NCI-H460 (cell line): ENCODE measurements around the gene GCAT. TPM values are rescaled to one million over a fixed set of nuclear protein-coding genes. Genes with fewer than 3 reads are reported as not detected.
A peak's percentile ranks its signal among the peaks of the same experiment; 100 is the strongest.

Source experiments
- DNase-seq: peaks from one replicate; pipeline ENCODE4 v3.0.0-alpha.2; 2016; ENCODE audit warnings: low read depth; ENCODE audit errors: extremely low read depth
- polyA plus RNA-seq: library from polyadenylated mRNA; depleted of rRNA; stranded (reverse); fragments of >200 nt; gene quantifications from 2 replicates; pipeline ENCODE4 v1.2.3, GENCODE V29; 2014; cell fraction: nucleus; rRNA removed
- total RNA-seq: library from RNA; depleted of rRNA; stranded (reverse); fragments of >200 nt; shearing (Covaris generic); gene quantifications from 2 replicates; pipeline ENCODE4 v1.2.3, GENCODE V29; 2014; rRNA removed

The GCAT gene
- total RNA-seq, result 4.0 and 5.6 TPM in 2 replicates
- 16.5 and 20.1 TPM in 2 replicates for polyA plus RNA-seq

DNA sequence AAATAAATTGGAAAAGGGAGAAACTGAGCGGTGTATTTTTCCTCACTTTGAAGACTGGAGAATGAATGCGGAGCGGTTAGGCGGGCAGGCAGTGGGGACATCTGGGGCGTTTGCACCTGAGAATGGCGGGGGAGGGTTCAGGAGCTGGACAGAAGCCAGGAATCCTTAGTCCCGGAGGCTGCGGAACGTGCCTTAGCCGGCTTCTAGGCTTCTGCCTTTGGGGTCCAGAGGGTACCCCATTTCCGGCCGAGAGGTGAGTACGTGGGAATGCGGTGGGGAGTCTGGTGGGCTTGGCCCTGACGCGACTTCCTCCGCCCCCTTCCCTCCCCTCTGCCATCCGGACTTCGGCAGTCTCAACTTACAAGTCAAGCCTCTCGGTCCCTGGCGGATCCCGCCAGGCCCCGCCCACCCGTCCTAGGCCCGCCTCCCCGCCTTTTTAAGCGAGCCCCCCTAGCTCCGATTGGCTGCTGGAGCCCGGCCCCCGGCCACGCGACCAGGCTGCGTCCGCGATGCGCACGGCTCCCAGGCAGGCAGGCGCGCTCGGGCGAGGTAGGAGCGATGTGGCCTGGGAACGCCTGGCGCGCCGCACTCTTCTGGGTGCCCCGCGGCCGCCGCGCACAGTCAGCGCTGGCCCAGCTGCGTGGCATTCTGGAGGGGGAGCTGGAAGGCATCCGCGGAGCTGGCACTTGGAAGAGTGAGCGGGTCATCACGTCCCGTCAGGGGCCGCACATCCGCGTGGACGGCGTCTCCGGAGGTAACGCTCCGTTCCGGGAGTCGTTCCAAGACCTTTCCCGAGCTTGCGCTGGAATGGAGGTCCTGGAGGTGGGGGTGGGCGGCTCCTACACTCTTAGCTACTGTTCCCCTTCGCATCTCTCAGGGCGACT is at the start of gene GCAT:
Gene GCAT (plus strand): TSS at position 525 of the 884 bp plus-strand sequence. CDS start 34 bp downstream, at position 559.
- DNase-seq, result peak; percentile 79

DNA sequence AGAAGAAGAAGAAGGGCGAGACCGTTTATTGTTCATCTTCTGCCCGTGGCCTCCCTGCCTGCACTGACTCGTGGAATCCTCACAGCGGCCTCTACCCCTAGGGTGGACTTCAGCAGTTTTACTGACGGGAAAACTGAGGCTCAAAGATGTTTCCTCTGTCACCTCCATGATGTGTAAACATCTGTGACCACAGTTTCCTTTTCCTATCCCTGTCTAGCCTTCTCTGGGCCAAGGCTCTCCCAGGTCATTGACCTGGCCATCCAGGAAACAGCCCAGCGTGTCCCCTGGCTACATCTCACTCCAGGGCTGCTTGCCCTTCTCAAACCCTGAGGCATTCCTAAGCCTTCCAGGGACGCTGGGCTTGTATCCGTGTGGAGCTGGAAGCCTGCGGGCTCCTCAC is 49.0 kb upstream of the GCAT start:
- DNase-seq, result no peak

DNA sequence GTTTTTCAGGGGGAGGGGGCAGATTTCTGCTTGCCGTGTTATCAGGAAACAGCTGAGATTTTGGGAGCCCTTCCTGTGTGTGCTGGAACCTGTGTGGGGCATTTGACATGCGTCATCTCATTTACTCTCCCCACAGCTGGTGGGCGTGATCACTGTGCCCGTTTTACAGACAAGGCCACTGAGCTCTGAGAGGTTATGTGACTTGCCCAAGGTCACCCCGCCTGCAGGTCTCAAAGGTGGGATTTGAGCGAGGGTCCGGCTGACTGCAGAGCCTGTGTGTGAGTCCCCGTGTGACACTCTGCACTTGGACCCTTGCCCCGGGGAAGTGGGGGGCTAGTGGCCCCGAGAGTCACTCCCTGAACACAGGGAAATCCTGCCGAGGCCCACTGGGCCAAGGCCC is 48.5 kb upstream of the GCAT start:
- DNase-seq, result no peak

DNA sequence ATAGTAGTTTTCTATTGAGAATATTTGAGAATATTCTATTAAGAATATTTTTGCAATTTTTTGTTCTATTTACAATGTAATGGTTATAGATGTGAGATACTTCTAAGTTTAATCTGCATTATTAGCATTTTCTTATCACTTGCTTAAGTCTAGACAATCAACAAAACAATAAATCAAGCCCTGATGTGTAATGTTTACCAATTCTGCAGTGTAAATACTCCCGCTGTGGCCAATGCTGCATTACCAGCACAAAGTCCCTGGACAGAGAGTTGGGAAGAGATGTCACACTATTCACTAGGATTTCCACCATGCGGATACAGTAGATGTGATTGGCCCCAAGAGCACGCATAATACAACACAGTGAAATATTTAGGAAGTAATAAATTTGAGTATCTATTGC is 47.6 kb upstream of the GCAT start:
- DNase-seq, result no peak

DNA sequence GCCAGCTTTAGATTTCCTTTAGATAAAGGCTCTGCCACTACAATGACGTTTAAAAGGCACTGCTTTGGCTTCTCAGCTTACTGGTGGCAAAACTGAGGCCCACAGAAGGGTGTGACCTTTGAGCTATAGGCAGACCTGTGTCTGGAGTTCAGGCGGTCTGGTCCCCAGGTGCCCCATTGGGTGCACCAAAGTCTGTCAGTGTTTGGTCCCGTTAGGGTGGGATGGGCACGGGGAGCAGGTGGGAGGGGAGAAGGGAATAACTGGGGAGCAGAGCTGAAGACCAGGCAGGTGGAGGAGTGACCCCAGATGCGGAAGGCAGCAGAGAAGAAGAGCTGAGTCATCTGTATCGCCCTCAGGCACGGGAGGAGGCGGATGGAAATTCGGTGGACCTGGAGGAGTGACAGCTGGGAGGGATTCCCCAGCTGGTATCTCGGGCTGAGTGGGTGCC is 45.3 kb upstream of the GCAT start:
- DNase-seq, result no peak

DNA sequence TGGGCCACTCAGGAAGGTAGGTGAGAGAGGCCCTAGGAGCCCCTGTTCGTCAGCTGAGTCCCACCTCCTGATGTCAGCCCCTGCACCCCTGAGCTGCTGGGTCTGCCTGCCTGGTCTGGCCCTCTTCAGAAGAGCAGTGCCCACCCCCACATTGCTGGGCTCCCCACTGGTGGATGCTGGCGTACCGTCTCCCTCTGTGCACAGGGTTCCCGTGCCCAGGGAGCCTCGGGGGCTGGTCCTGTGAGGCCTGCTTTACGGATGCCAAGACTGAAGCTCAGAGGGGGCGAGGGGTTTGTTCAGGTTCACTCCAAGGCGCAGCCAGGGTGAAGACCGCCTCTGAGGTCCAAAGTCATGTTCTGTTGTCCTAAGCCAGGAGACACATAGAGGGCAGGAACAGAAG is 44.7 kb upstream of the GCAT start:
- DNase-seq, result no peak

- DNase-seq, result no peak
These were observed 44.1 kb upstream of the GCAT start for GRCh38 chr22:37763652-37764051.

DNA sequence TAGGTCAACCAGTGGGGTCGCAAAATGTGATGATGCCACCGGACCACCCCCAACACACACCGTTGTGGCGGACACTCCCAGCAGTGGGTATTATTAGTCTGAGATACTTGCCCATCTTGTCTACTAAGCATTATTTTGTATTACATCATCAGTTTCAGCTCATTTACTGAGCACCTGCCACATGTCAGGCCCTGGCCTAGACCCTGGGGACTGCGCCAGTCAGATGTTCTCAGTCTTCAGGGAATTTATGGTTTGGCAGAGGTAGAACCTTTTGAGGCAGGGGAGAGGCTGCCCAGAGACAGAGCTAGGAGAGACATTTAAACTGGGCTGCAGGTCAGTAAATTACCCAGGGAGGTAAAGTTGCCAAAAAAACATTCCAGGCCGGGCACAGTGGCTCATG is 43.1 kb upstream of the GCAT start:
- no peak for DNase-seq

- no peak for DNase-seq
These were observed 42.2 kb upstream of the GCAT start for GRCh38 chr22:37765498-37765897.

GRCh38 chr22:37765953-37766576 is 41.7 kb upstream of the GCAT start:
- DNase-seq, result no peak

DNA sequence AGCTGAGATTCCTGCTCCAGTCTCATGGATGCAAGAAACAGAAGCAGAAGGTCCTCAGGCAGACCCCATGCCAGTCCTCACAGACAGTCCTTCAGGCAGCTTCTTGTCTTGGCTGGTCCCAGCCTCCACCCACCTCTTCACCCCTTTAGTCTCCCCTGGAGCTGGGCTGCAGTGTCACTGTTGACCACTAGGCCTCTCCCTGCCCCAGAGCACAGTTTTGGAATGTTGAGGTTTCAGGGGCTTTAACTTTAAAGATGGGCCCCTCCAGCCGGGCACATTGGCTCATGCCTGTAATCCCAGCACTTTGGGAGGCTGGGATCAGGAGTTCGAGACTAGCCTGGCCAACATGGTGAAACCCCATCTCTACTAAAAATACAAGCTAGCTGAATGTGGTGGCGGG is 39.5 kb upstream of the GCAT start:
- no peak for DNase-seq

DNA sequence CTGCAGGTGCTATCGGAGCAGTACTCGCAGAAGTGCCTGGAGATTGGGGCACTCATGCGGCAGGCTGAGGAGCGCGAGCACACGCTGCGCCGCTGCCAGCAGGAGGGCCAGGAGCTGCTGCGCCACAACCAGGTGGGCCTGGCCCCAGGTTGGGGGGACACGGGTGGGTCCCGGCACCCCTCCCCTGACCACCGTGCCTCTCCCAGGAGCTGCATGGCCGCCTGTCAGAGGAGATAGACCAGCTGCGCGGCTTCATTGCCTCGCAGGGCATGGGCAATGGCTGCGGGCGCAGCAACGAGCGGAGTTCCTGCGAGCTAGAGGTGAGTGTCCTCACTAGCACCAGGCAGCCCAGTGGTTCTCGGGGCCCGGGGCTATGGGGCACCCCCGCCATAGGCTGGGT is 38.7 kb upstream of the GCAT start:
- DNase-seq, result no peak

- no peak for DNase-seq
These were observed 36.7 kb upstream of the GCAT start for GRCh38 chr22:37771081-37771480.

GRCh38 chr22:37771702-37772427 is 35.9 kb upstream of the GCAT start:
- DNase-seq, result no peak

GRCh38 chr22:37774728-37775127 is 33.0 kb upstream of the GCAT start:
- no peak for DNase-seq

DNA sequence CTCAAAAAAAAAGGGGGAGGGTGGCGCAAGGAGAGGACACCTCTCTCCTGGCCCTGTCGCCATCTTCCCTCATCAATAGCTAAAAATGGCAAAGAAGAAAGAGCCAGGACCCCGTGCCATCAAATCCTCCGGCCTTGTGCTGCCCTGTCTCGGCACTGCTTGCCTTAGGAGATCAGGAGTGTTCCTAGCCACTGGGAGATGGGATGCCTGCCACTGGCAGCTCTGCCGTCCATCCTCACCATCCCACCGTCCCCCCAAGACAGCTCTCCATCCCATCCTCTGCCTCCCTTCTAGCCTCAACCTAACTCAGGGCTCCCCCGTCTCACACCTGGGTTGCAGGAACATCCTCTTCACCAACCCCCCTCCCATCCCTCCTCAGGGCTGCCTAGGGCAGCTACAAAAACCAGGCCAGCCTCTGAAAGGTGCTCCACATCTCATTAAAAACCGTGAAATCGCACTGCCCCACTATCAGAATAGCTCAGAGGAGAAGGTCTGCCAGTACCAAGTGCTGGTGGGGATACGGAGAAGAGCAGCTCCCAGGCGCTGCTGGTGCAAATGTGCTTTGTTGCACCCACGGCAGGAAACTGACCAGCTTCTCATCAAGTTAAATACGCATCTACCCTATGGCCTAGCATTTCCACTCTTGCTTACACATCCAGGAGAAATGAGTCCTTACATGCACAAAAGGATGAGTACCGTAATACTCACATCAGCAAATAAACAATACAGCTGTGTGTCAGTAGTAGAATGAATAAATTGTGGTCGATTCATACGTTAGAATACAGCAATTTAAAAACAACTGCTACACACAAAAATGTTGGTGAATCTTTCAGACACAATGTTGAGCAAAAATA is 31.7 kb upstream of the GCAT start:
- no peak for DNase-seq

GRCh38 chr22:37776639-37777005 is 31.1 kb upstream of the GCAT start:
- no peak for DNase-seq

DNA sequence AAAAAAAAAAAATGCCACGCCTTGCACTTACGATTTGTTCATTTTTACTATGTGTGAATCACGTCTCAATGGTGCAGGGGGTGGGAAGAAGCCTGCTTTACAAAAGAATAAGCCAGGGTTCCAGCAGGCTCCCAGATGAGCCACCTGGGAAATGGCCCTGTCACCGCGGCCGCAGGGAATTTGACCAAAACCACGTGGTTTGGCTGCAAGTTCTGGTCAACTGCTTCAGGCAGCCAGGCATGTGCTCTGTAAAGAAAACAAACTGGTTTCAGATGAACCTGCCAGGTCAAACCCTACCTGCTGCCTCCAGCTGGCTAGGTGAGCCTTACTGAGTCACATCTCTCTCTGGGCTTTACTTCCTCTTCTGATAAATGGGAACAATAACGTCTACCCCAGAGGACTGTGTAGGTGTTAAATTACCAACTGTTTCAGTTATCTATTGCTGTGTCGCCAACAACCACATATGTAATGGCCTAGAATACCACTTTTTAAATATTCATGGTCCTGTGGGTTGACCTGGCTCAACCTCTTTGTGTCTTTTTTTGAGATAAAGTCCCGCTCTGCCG is 30.5 kb upstream of the GCAT start:
- DNase-seq, result no peak

GRCh38 chr22:37778370-37779009 is 29.2 kb upstream of the GCAT start:
- no peak for DNase-seq
